ENCODE results near the gene FGFR2. TPM values are rescaled to one million over a fixed set of nuclear protein-coding genes. Genes with fewer than 3 reads are reported as not detected.

Gene FGFR2
- total RNA-seq, 2 experiments from 2014 or later: not detected

DNA sequence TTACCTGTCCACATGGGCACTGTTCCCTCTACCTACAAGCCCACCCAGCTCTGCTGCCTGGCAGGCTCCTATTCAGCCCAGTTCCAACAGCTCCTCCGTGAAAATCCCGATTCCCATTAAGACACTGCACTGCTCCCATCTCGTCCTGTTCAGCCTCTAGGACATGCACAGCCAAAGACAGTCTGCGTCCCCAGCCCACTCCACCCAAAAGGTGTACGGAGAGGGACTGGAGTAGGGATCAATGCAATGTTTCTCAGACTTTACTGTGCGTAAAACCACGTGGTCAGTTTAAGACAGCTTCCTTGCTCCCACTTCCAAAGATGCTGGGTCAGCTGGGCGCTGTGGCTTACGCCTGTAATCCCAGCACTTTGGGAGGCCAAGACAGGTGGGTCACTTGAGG is 19.9 kb downstream of the FGFR2 start:
- BruUV-seq (replicated peaks): no TSS peak
- POLR2A ChIA-PET: no interaction called here

DNA sequence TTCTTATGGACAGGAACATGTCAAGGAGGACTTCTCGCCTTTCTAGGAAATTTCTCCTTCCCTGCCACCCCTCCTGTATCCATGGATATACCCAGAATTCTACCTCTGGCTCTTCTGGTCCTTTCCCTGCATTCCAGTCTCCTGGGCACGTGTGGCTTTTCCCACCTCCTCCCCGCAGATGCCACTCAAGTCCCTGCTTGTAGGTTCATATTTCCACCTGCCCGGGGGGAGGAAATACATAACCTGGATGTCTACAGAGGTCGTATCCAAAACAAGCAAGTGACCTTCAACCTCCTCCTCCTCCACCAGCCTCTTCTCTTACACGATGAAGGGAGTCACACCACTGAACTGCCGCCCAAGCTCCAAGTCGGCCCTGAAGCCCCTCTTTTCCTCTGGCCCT is 20.7 kb downstream of the FGFR2 start:
- no peak overlapping the region for H3K27ac ChIP-seq (ENCODE audit: low read depth, low read length, poor library complexity, severe bottlenecking)
- BruUV-seq (replicated peaks): no TSS peak

More for the DNA sequence above, 19.9 kb downstream of the FGFR2 start:
- no peaks in the 10 kb centered on the region for H3K79me2 ChIP-seq (ENCODE audit: insufficient read depth, low read depth, low read length)
- H3K4me1 ChIP-seq (ENCODE audit: insufficient read depth, low read length, poor library complexity, severe bottlenecking): no peaks in the 10 kb centered on the region
- TF ChIP-seq EZH2phosphoT487 (IDR thresholded peaks at IDR 0.05; ENCODE audit: borderline replicate concordance, low read depth, low read length): no peak
- TF ChIP-seq, protein P1, sequence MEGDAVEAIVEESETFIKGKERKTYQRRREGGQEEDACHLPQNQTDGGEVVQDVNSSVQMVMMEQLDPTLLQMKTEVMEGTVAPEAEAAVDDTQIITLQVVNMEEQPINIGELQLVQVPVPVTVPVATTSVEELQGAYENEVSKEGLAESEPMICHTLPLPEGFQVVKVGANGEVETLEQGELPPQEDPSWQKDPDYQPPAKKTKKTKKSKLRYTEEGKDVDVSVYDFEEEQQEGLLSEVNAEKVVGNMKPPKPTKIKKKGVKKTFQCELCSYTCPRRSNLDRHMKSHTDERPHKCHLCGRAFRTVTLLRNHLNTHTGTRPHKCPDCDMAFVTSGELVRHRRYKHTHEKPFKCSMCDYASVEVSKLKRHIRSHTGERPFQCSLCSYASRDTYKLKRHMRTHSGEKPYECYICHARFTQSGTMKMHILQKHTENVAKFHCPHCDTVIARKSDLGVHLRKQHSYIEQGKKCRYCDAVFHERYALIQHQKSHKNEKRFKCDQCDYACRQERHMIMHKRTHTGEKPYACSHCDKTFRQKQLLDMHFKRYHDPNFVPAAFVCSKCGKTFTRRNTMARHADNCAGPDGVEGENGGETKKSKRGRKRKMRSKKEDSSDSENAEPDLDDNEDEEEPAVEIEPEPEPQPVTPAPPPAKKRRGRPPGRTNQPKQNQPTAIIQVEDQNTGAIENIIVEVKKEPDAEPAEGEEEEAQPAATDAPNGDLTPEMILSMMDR (conservative IDR thresholded peaks at IDR 0.05; ENCODE audit: low read length): no peak
- CTCF ChIA-PET (ENCODE audit: unreplicated experiment): no interaction called here
- no peaks in the 10 kb centered on the region for H3K36me3 ChIP-seq (ENCODE audit: insufficient read depth, low read length)
- no peaks in the 10 kb centered on the region for H3K9me2 ChIP-seq (ENCODE audit: insufficient read depth, low read length)
- intact Hi-C loops (cut with micrococcal nuclease; ENCODE audit: unreplicated experiment): no loop called here
- no peak overlapping the region for H3K4me2 ChIP-seq (ENCODE audit: low read length)
- no peaks in the 10 kb centered on the region for H3K9me3 ChIP-seq (ENCODE audit: low read length)
- H2AFZ ChIP-seq (ENCODE audit: low read length): no peak overlapping the region
- no peak for DNase-seq (ENCODE audit: low spot score)
- H3K4me3 ChIP-seq (ENCODE audit: low read depth, low read length, poor library complexity, severe bottlenecking): no peak overlapping the region
- H4K20me1 ChIP-seq (ENCODE audit: insufficient read depth, low read length): no peaks in the 10 kb centered on the region
- no peak overlapping the region for H3K27ac ChIP-seq (ENCODE audit: low read depth, low read length, poor library complexity, severe bottlenecking)

DNA sequence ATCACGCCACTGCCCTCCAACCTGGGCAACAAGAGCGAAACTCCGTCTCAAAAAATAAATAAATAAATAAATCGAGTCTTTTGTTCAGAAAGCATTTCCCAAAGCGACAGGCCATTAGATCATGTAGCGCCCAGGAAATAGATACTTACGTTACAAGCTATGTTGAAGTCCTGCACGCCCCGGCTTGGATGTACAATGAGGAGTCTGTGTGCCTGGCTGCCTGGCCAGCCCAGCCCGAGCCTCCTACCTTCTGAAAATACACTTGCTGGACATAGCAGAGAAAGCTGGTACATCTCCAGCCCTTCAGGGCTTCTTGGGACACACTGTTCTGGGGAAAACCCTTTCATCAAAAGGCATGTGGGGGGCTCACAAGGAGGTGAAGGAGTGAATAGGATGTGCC is 22.1 kb downstream of the FGFR2 start:
- H3K4me1 ChIP-seq (ENCODE audit: insufficient read depth, low read length, poor library complexity, severe bottlenecking): no peaks in the 10 kb centered on the region
- no TSS peak for BruUV-seq (replicated peaks)
- intact Hi-C loops (cut with micrococcal nuclease; ENCODE audit: unreplicated experiment): no loop called here
- no peaks in the 10 kb centered on the region for H3K9me2 ChIP-seq (ENCODE audit: insufficient read depth, low read length)
- ChIA-PET CTCF (ENCODE audit: unreplicated experiment) (no interaction called here), POLR2A (no interaction called here)
- no peaks in the 10 kb centered on the region for H3K36me3 ChIP-seq (ENCODE audit: insufficient read depth, low read length)
- no peaks in the 10 kb centered on the region for H4K20me1 ChIP-seq (ENCODE audit: insufficient read depth, low read length)
- no peaks in the 10 kb centered on the region for H3K79me2 ChIP-seq (ENCODE audit: insufficient read depth, low read depth, low read length)
- H3K27ac ChIP-seq (ENCODE audit: low read depth, low read length, poor library complexity, severe bottlenecking): no peak overlapping the region
- no peaks in the 10 kb centered on the region for H3K9me3 ChIP-seq (ENCODE audit: low read length)
- no peak overlapping the region for H3K4me2 ChIP-seq (ENCODE audit: low read length)
- H2AFZ ChIP-seq (ENCODE audit: low read length): no peak overlapping the region
- DNase-seq (ENCODE audit: low spot score): no peak
- TF ChIP-seq, protein P1 (conservative IDR thresholded peaks at IDR 0.05; ENCODE audit: low read length): no peak
- no peak for TF ChIP-seq EZH2phosphoT487 (IDR thresholded peaks at IDR 0.05; ENCODE audit: borderline replicate concordance, low read depth, low read length)
- H3K4me3 ChIP-seq (ENCODE audit: low read depth, low read length, poor library complexity, severe bottlenecking): no peak overlapping the region

More for the DNA sequence above, 20.7 kb downstream of the FGFR2 start:
- no peak overlapping the region for H3K4me2 ChIP-seq (ENCODE audit: low read length)
- DNase-seq (ENCODE audit: low spot score): no peak
- H3K36me3 ChIP-seq (ENCODE audit: insufficient read depth, low read length): no peaks in the 10 kb centered on the region
- no peaks in the 10 kb centered on the region for H3K4me1 ChIP-seq (ENCODE audit: insufficient read depth, low read length, poor library complexity, severe bottlenecking)
- ChIA-PET POLR2A (no interaction called here), CTCF (ENCODE audit: unreplicated experiment) (no interaction called here)
- H3K79me2 ChIP-seq (ENCODE audit: insufficient read depth, low read depth, low read length): no peaks in the 10 kb centered on the region
- no peak overlapping the region for H3K4me3 ChIP-seq (ENCODE audit: low read depth, low read length, poor library complexity, severe bottlenecking)
- no peaks in the 10 kb centered on the region for H4K20me1 ChIP-seq (ENCODE audit: insufficient read depth, low read length)
- no peaks in the 10 kb centered on the region for H3K9me3 ChIP-seq (ENCODE audit: low read length)
- no peak overlapping the region for H2AFZ ChIP-seq (ENCODE audit: low read length)
- no peaks in the 10 kb centered on the region for H3K9me2 ChIP-seq (ENCODE audit: insufficient read depth, low read length)
- TF ChIP-seq, protein P1 (conservative IDR thresholded peaks at IDR 0.05; ENCODE audit: low read length): no peak
- TF ChIP-seq EZH2phosphoT487 (IDR thresholded peaks at IDR 0.05; ENCODE audit: borderline replicate concordance, low read depth, low read length): no peak
- intact Hi-C loops (cut with micrococcal nuclease; ENCODE audit: unreplicated experiment): no loop called here

All from OCI-LY7 (cell line).